Measurements from ENCODE around the gene DMD. TPM values are rescaled to one million over a fixed set of nuclear protein-coding genes. Genes with fewer than 3 reads are reported as not detected.

Gene DMD
- polyA plus RNA-seq, 1 donor from 2014 or later = 21.6 TPM

- Histone ChIP-seq H3K27ac (ENCODE audit: low read length) (no peak overlapping the region), H3K9me3 (ENCODE audit: low read length) (no peaks in the 10 kb centered on the region), H3K27me3 (ENCODE audit: insufficient read depth, low read depth, low read length) (no peaks in the 10 kb centered on the region), H3K9ac (ENCODE audit: low read length) (no peak overlapping the region), H3K4me2 (ENCODE audit: low read length) (no peak overlapping the region), H3K36me3 (ENCODE audit: insufficient read depth, low read length) (no peaks in the 10 kb centered on the region), H3F3A (ENCODE audit: insufficient read depth, low read length, poor library complexity, severe bottlenecking) (no peaks in the 10 kb centered on the region), H4K20me1 (ENCODE audit: insufficient read depth) (no peaks in the 10 kb centered on the region), H3K9me2 (ENCODE audit: insufficient read depth, low read length) (no peaks in the 10 kb centered on the region), H2AFZ (ENCODE audit: low read depth, low read length) (no peak overlapping the region), H3K4me3 (ENCODE audit: low read length) (no peak overlapping the region), H3K79me2 (replicated peaks; ENCODE audit: insufficient read depth, low read length) (no peaks in the 10 kb centered on the region)
- TF ChIP-seq TAF1 (IDR thresholded peaks at IDR 0.05; ENCODE audit: low read depth) (no peak), POLR2AphosphoS5 (IDR thresholded peaks at IDR 0.05) (no peak), SMC3 (conservative IDR thresholded peaks at IDR 0.05; ENCODE audit: poor library complexity) (no peak), RAD21 (conservative IDR thresholded peaks at IDR 0.05) (no peak), CTCF (IDR thresholded peaks at IDR 0.05; ENCODE audit: poor library complexity, severe bottlenecking) (no peak), EP300 (conservative IDR thresholded peaks at IDR 0.05; ENCODE audit: poor library complexity, severe bottlenecking) (no peak), MXI1 (conservative IDR thresholded peaks at IDR 0.05; ENCODE audit: poor library complexity, severe bottlenecking) (no peak), REST (IDR thresholded peaks at IDR 0.05; ENCODE audit: borderline replicate concordance) (no peak), EZH2 (IDR thresholded peaks at IDR 0.05; ENCODE audit: borderline replicate concordance, insufficient read depth, low read length, poor library complexity, severe bottlenecking) (no peak)
Measured at GRCh38 chrX:32678487-32678886, 532.9 kb downstream of the DMD start.

GRCh38 chrX:32673193-32673592 lies 538.2 kb downstream of the DMD start:
- TF ChIP-seq EP300 (conservative IDR thresholded peaks at IDR 0.05; ENCODE audit: poor library complexity, severe bottlenecking) (no peak), SMC3 (conservative IDR thresholded peaks at IDR 0.05; ENCODE audit: poor library complexity) (no peak), CTCF (IDR thresholded peaks at IDR 0.05; ENCODE audit: poor library complexity, severe bottlenecking) (no peak), TAF1 (IDR thresholded peaks at IDR 0.05; ENCODE audit: low read depth) (no peak), POLR2AphosphoS5 (IDR thresholded peaks at IDR 0.05) (no peak), MXI1 (conservative IDR thresholded peaks at IDR 0.05; ENCODE audit: poor library complexity, severe bottlenecking) (no peak), EZH2 (IDR thresholded peaks at IDR 0.05; ENCODE audit: borderline replicate concordance, insufficient read depth, low read length, poor library complexity, severe bottlenecking) (no peak), RAD21 (conservative IDR thresholded peaks at IDR 0.05) (no peak), REST (IDR thresholded peaks at IDR 0.05; ENCODE audit: borderline replicate concordance) (no peak)
- Histone ChIP-seq H3K79me2 (replicated peaks; ENCODE audit: insufficient read depth, low read length) (no peaks in the 10 kb centered on the region), H3K4me3 (ENCODE audit: low read length) (no peak overlapping the region), H3K27ac (ENCODE audit: low read length) (no peak overlapping the region), H3K9me3 (ENCODE audit: low read length) (no peaks in the 10 kb centered on the region), H3K9ac (ENCODE audit: low read length) (no peak overlapping the region), H3K9me2 (ENCODE audit: insufficient read depth, low read length) (no peaks in the 10 kb centered on the region), H2AFZ (ENCODE audit: low read depth, low read length) (no peak overlapping the region), H3K27me3 (ENCODE audit: insufficient read depth, low read depth, low read length) (no peaks in the 10 kb centered on the region), H3K4me2 (ENCODE audit: low read length) (no peak overlapping the region), H3F3A (ENCODE audit: insufficient read depth, low read length, poor library complexity, severe bottlenecking) (no peaks in the 10 kb centered on the region), H3K36me3 (ENCODE audit: insufficient read depth, low read length) (no peaks in the 10 kb centered on the region), H4K20me1 (ENCODE audit: insufficient read depth) (no peaks in the 10 kb centered on the region)
